Stimulated activated CD8-positive, alpha-beta memory T cell treated with anti-CD3 and anti-CD28 coated beads, Interleukin-2, amount 100 ng/mL, for 48 hours (primary cell): Measurements from ENCODE around the gene WDFY4.

Source experiments
- DNase-seq, 2 donors: peaks; one replicate each; pipeline ENCODE4 v3.0.0-alpha.2; 2020; ENCODE audit warnings: low read depth in 2 of 2

The WDFY4 gene

GRCh38 chr10:49023752-49024151 is 339.1 kb downstream of the WDFY4 start:
- no peak for DNase-seq

DNA sequence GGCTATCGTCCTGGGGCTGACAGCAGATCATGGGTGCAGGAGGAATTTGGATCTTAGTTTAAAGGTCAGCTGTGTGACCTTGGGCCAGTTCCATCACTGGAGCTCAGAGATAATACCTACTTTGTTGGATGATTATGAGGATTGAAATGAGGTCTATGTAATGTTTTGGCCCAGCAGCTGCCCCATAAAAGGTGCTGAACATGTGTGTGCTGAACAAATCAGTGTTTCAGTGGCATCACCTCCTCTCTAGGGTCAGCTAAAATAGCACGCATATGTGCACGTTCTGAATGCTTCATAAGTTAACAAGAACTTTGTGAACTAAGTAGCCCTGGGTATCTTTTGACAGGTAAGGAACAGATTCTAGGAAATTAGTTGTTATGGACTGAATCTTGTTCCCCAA is 339.8 kb downstream of the WDFY4 start:
- no peak for DNase-seq

DNA sequence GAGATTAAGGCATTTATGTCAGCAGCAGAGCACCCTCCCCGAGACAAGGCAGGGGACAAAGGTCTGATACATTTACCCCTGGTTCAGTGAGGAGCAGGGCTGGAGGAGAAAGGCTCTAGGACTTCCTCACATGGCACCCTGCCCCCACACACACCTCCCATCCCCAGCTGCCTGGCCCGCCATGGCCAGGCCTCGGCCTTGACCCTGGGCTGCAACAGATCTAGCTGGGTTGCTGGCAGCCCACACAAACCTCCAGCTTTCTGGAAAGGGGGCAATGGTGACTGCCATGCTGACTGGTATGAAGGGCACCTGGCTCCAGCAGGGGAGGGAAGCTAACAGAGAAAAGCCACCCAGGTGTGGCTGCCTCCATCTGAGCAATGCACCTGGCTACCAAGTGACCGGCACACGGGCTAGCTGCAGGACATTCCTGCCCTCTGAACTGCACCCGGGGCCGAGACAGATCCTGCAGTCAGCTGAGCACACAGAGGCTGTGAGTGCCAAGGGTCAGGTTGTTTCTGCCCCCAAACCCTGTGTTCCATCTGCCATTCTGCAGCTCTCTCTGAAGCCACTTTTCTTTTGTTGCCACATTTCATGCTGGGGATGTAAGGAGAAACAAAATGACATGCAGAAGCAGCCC is 340.8 kb downstream of the WDFY4 start:
- DNase-seq = no peak

DNA sequence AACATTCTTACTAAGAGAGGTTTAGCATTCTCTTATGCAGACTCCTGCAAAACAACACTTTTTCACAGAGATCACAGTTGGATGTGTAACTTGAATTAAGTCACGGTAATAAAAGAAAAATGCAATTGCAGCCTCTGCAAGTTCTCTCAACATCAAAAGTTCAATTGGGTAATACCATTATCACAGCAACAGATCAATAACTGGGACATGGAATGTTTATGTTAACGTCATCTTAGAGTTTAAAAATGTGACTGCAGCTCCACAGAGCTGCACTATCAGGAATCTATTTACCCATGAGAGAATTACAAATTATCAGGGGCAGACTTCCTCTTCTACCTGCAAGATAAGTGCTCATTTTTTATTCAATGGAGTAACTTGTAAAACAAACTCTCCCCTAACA is 344.0 kb downstream of the WDFY4 start:
- DNase-seq = no peak

DNA sequence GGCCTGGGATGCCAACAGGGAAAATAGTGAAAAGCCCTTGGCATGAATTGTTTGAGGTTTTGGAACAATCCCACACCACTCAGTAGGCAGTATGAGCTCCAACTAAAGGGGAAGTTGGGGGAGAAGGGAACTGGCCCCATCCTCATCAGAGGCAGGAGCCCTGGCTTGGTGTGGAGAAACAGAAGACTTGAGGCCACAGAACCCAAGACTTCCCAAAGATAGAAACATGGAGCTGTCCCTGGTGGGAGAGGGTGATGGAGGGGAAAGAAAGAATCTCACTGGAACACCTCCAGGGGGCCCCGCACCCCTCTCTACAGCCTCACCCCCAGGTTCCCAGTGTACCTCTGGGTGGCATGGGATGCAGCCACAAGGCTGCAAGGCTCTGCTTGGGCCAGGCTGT is 345.0 kb downstream of the WDFY4 start:
- DNase-seq = no peak
